Psoas muscle (tissue), 8 donors: Measurements from ENCODE around the gene ARFIP1. TPM values are rescaled to one million over a fixed set of nuclear protein-coding genes. Genes with fewer than 3 reads are reported as not detected.
A peak's percentile ranks its signal among the peaks of the same experiment; 100 is the strongest.
"Not testable (repeated sequence)": the region's sequence is repeated elsewhere in the genome, so short reads cannot be mapped to it uniquely, and the experiment has no call there.

Source experiments
- ATAC-seq, 4 donors: fragments of 200-7000 bp; cut with Tn5 transposase; one replicate each; pipeline ENCODE4 v1.9.1; 2020; ENCODE audit warnings: moderate library complexity in 3 of 4, mild to moderate bottlenecking in 2 of 4
- DNase-seq, 2 donors: peaks; one replicate each; pipeline ENCODE4 v3.0.0-alpha.2; 2020
- H3K27ac ChIP-seq: fragments of 200-600 bp; one replicate; pipeline ENCODE4 v1.8.0; 2022
- H3K27me3 ChIP-seq, 3 donors: fragments of 200-600 bp in 1 of 3; one replicate each; pipeline versions ENCODE4 v1.6.1 to v1.8.0; 2013 to 2022; ENCODE audit warnings: low read length in 2 of 3, mild to moderate bottlenecking in 2 of 3, moderate library complexity in 1 of 3; ENCODE audit not compliant: insufficient read depth in 3 of 3
- H3K36me3 ChIP-seq, 2 donors: fragments of 200-600 bp in 1 of 2; one replicate each; pipeline versions ENCODE4 v1.6.1 to v1.8.0; 2013 to 2022; ENCODE audit warnings: low read depth in 1 of 2, mild to moderate bottlenecking in 1 of 2, moderate library complexity in 1 of 2; ENCODE audit not compliant: insufficient read depth in 1 of 2
- H3K4me1 ChIP-seq: fragments of 200-600 bp; one replicate; pipeline ENCODE4 v1.8.0; 2022
- H3K4me3 ChIP-seq: fragments of 200-600 bp; one replicate; pipeline ENCODE4 v1.8.0; 2022; ENCODE audit warnings: mild to moderate bottlenecking
- H3K9me3 ChIP-seq: fragments of 200-600 bp; one replicate; pipeline ENCODE4 v1.8.0; 2022
- WGBS, 3 donors: extraction: QIAGEN DNeasy Blood & Tissue Kit; methylation state at CpG; one replicate each; pipeline versions ENCODE4 v1.1.6 to v1.1.7; 2013; 5-methylcytosine and 5-hydroxymethylcytosine counted together
- intact Hi-C, 2 donors: fragments of 100-400 bp; cut with DNase I; formaldehyde crosslinking; loops; one replicate each; pipeline versions ENCODE4 v1.11.0 to v1.14.2; 2022
- polyA plus RNA-seq, 3 donors: library from polyadenylated mRNA; stranded (reverse); fragments of 200-250 nt; gene quantifications; one replicate each; pipeline ENCODE4 v1.2.3, GENCODE V29; 2013
- total RNA-seq, 4 donors: library from RNA; stranded (reverse); fragmentation: NEBNext Ultra II Directional in 2 of 4; extraction: Animal tissue kit (Norgen Biotek cat#: 25700) in 2 of 4; gene quantifications; one replicate each; pipeline versions ENCODE4 v1.2.1 to v1.2.4, GENCODE V29; 2021 to 2023
- TF ChIP-seq, protein P1 (sequence below): fragments of 200-600 bp; IDR thresholded peaks from one replicate; pipeline ENCODE4 v1.8.0; 2022; ENCODE audit warnings: antibody characterized with exemption
- donor health status: healthy with polysubstance abuse.
- donor health status: DM: no; HTN: no; CAD: no; lungs with moderate emphysema.
- donor health status: Bipolar disorder and iron deficiency.
- donor health status: healthy.
- donor health status: DM: yes; HTN: yes; CAD: no.
- donor health status: DM: no; HTN: no; CAD: no.
- donor health status: DM: no; HTN: no; CAD: no.
- donor health status: DM: yes; HTN: yes; CAD: no.

ARFIP1 gene
- total and polyA plus RNA-seq, 7 donors = 6.8 to 15.7 (median 12.2) TPM

DNA sequence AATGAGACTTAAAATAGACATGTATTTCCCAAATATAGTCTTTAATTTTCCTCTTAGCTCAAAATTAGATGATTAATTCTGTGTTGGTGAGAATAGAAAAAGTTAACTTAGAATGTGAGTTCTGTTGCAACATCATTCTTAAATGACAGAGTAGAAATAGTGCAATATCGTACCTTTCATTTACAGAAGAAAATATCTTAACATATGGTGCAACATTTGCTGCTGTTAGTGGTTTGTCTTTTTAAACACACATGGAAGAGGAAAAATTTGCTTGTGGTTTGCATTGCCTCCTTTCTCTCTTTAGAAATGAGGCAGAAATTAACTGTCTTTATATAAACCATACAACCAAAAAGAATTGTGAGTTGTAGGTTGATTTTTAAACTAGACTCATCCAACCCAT lies 117.1 kb downstream of the ARFIP1 start:
- Histone ChIP-seq H3K4me3 (no peak overlapping the region), H3K27ac (no peak overlapping the region), H3K9me3 (no peaks in the 10 kb centered on the region), H3K36me3 (peaks cover 4 to 6% of the 10 kb centered on the region in 2 donors), H3K27me3 (no peaks in the 10 kb centered on the region), H3K4me1 (peaks cover 6% of the 10 kb centered on the region)
- WGBS, 3 donors = 82 to 88% (median 85%) methylated on average over 1 of the region's 1 CpG
- intact Hi-C loops = no loop called here
- no peak for DNase-seq
- ATAC-seq = no peak
- TF ChIP-seq, protein P1, sequence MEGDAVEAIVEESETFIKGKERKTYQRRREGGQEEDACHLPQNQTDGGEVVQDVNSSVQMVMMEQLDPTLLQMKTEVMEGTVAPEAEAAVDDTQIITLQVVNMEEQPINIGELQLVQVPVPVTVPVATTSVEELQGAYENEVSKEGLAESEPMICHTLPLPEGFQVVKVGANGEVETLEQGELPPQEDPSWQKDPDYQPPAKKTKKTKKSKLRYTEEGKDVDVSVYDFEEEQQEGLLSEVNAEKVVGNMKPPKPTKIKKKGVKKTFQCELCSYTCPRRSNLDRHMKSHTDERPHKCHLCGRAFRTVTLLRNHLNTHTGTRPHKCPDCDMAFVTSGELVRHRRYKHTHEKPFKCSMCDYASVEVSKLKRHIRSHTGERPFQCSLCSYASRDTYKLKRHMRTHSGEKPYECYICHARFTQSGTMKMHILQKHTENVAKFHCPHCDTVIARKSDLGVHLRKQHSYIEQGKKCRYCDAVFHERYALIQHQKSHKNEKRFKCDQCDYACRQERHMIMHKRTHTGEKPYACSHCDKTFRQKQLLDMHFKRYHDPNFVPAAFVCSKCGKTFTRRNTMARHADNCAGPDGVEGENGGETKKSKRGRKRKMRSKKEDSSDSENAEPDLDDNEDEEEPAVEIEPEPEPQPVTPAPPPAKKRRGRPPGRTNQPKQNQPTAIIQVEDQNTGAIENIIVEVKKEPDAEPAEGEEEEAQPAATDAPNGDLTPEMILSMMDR = no peak

DNA sequence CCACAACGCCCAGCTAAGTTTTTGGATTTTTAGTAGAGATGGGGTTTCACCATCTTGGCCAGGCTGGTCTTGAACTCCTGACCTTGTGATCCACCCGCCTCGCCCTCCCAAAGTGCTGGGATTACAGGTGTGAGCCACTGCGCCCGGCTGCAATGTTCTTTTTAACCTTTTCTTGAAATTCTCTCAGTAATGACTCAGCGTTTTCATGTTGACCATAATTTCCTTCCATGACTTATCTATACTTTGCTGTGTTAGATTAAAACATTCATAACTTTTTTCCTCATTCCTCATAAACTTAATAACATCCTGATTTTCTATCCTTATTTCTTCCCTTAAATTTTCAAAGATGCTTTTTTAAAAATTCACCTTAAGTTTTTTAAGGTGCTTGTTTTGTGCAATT lies 118.4 kb downstream of the ARFIP1 start:
- ATAC-seq, H3K4me3 ChIP-seq, H3K9me3 ChIP-seq, intact Hi-C loops, H3K27me3 ChIP-seq, H3K27ac ChIP-seq, H3K36me3 ChIP-seq, H3K4me1 ChIP-seq, DNase-seq: not testable (repeated sequence)
- 94 to 100% (median 99%) methylated on average over 6 of the region's 6 CpGs for WGBS, 3 donors

DNA sequence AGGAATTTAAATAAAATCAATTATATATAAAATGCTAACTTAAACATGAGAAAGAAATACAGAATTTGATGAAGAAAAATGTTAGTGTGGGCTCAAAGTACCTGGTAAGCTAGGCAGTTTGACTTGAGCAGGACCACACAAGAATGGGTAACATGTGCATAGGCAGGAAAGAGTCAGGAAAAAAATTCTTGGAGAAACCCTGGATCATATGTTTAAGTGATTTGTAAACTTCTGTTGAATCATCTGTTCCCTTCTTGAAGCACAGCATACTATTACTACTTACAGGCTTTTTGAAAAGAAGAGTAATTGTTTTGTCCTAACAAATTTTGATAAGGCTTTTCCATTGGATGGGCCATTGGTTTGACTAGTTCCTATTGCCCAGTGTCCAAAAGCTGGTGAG lies 118.9 kb downstream of the ARFIP1 start:
- TF ChIP-seq, protein P1 = no peak
- intact Hi-C loops = no loop called here
- H3K36me3 ChIP-seq = no peaks in the 10 kb centered on the region
- DNase-seq (no peak), ATAC-seq (no peak)
- no peaks in the 10 kb centered on the region for H3K9me3 ChIP-seq
- H3K27me3 ChIP-seq = no peaks in the 10 kb centered on the region
- H3K27ac ChIP-seq = no peak overlapping the region
- peaks cover 6% of the 10 kb centered on the region for H3K4me1 ChIP-seq
- H3K4me3 ChIP-seq = no peak overlapping the region

DNA sequence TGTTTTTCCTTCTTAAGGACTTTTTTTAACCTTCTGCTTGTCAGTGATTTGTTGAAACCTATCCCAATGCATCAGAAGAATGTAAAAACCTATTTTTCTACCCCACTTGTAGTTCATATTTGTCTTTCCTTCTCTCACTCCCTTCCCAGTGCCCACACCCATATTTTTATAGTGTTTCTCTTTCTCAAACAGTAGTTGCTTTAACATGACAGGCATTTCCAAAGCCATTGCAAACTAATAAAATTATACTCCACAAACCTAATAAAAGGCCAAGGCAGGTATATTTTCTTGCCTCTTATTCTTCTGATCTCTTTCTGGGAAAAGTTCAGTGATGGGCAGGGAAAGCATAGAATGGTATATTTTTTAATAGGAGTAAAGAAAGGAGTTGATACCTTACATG lies 120.6 kb downstream of the ARFIP1 start:
- no peak overlapping the region for H3K27ac ChIP-seq
- no peaks in the 10 kb centered on the region for H3K27me3 ChIP-seq
- no peak for ATAC-seq
- intact Hi-C loops = no loop called here
- H3K4me3 ChIP-seq = no peak overlapping the region
- TF ChIP-seq, protein P1 = no peak
- no peaks in the 10 kb centered on the region for H3K36me3 ChIP-seq
- no peak for DNase-seq
- H3K4me1 ChIP-seq = peaks cover 6% of the 10 kb centered on the region
- H3K9me3 ChIP-seq = no peaks in the 10 kb centered on the region

DNA sequence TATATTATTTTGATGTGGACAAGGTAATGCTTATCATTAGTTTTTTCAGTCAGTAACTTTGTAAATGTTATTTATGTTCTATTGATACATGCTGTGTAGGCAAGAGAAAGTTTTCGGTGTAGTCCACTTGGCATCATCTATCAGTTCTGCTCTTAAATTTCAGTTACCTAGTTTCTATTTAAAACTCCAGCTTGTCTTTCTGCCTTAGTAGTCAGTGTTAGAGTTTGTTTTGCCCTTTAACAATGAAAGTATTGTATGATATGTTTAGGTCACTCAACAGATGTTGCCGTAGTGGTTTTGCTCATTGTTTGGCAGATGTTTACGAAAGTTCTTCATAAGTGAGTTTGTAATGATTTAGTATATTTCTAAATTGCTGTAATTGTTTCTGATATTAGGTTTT lies 121.5 kb downstream of the ARFIP1 start:
- Histone ChIP-seq H3K9me3 (no peaks in the 10 kb centered on the region), H3K4me1 (peaks cover 6% of the 10 kb centered on the region), H3K27me3 (no peaks in the 10 kb centered on the region), H3K36me3 (no peaks in the 10 kb centered on the region), H3K4me3 (peak overlapping the region; percentile 1), H3K27ac (no peak overlapping the region)
- TF ChIP-seq, protein P1 = no peak
- intact Hi-C loops = no loop called here
- ATAC-seq = peak; percentile 55 to 93 (median 65)
- no peak for DNase-seq
- 31 to 41% (median 33%) methylated on average over 3 of the region's 3 CpGs for WGBS, 3 donors
